ENCODE measurements around the gene PDHX. TPM values are rescaled to one million over a fixed set of nuclear protein-coding genes. Genes with fewer than 3 reads are reported as not detected.

The PDHX gene
- total RNA-seq, 6 experiments from 2014 or later = 37.4 to 47.0 (median 42.2) TPM

GRCh38 chr11:34987617-34988016, 71.2 kb downstream of the PDHX start:
- H3K36me3 Mint-ChIP-seq (ENCODE audit: low read depth) = peaks cover 51% of the 10 kb centered on the region
- no peaks in the 10 kb centered on the region for H3K9me3 Mint-ChIP-seq
- peak overlapping the region; percentile 80 for H3K27ac Mint-ChIP-seq
- DNase-seq = no peak
- peak overlapping the region; percentile 65; the same call in 1 of the 2 replicates for H3K4me3 Mint-ChIP-seq
- TF ChIP-seq CTCF (IDR thresholded peaks at IDR 0.05) = no peak
- peaks cover 35% of the 10 kb centered on the region for H3K4me1 Mint-ChIP-seq (ENCODE audit: low read depth)
- H3K27me3 Mint-ChIP-seq (ENCODE audit: insufficient read depth) = no peaks in the 10 kb centered on the region; the same call in 1 of the 2 replicates

GRCh38 chr11:34988294-34989255, 72.2 kb downstream of the PDHX start:
- H3K27ac Mint-ChIP-seq = peak overlapping the region; percentile 80
- H3K36me3 Mint-ChIP-seq (ENCODE audit: low read depth) = peaks cover 52% of the 10 kb centered on the region
- peaks cover 35% of the 10 kb centered on the region for H3K4me1 Mint-ChIP-seq (ENCODE audit: low read depth)

DNA sequence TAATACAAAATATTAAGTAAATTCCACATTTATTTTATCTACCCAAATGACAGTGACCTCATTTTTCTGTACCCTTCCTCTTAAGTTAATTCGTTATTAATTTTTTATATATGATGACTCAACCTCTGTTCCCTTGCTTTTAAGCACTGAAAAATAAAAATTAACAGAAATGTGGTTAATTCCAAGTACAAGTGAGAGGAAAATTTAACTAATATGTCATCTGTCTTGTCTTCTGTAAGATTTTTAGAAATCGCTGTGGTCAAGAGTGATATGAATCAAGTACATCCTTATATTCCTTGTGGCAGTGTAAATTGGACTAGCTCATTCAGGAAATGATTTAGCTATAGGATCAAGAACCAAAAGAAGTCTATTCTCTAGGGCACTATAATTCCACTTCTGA, 74.5 kb downstream of the PDHX start:
- H3K4me1 Mint-ChIP-seq (ENCODE audit: low read depth) = peaks cover 35% of the 10 kb centered on the region
- no peak overlapping the region for H3K4me3 Mint-ChIP-seq
- no peak overlapping the region for H3K27ac Mint-ChIP-seq
- no peak for TF ChIP-seq CTCF (IDR thresholded peaks at IDR 0.05)
- no peak for DNase-seq
- no peaks in the 10 kb centered on the region; the same call in 1 of the 2 replicates for H3K27me3 Mint-ChIP-seq (ENCODE audit: insufficient read depth)
- H3K9me3 Mint-ChIP-seq = no peaks in the 10 kb centered on the region
- H3K36me3 Mint-ChIP-seq (ENCODE audit: low read depth) = peaks cover 32% of the 10 kb centered on the region

More at GRCh38 chr11:34988294-34989255, 72.2 kb downstream of the PDHX start:
- Mint-ChIP-seq H3K9me3 (no peaks in the 10 kb centered on the region), H3K27me3 (ENCODE audit: insufficient read depth) (no peaks in the 10 kb centered on the region; the same call in 1 of the 2 replicates), H3K4me3 (peak overlapping the region; percentile 65)
- no peak for TF ChIP-seq CTCF (IDR thresholded peaks at IDR 0.05)
- peak; percentile 56 for DNase-seq

DNA sequence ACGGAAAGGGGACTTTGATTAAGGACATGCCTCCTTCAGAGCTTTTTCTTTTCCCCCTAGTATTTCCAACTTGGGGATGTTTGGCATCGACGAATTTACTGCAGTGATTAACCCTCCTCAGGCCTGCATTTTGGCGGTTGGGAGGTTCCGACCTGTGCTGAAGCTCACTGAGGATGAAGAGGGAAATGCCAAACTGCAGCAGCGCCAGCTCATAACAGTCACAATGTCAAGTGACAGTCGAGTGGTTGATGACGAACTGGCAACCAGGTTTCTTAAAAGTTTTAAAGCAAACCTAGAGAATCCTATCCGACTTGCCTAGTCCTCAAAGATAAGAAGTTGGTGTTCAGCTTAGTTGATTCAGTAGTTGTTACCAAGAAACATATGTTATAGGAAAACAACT, 78.4 kb downstream of the PDHX start:
- Mint-ChIP-seq H3K27me3 (ENCODE audit: insufficient read depth) (no peaks in the 10 kb centered on the region), H3K27ac (no peak overlapping the region), H3K36me3 (ENCODE audit: low read depth) (peaks cover 12% of the 10 kb centered on the region), H3K4me1 (ENCODE audit: low read depth) (peaks cover 27% of the 10 kb centered on the region), H3K9me3 (no peaks in the 10 kb centered on the region), H3K4me3 (no peak overlapping the region)
- DNase-seq = no peak
- no peak for TF ChIP-seq CTCF (IDR thresholded peaks at IDR 0.05)

- TF ChIP-seq CTCF (IDR thresholded peaks at IDR 0.05) = no peak
- H3K36me3 Mint-ChIP-seq (ENCODE audit: low read depth) = peaks cover 11% of the 10 kb centered on the region
- no peaks in the 10 kb centered on the region for H3K27me3 Mint-ChIP-seq (ENCODE audit: insufficient read depth)
- H3K4me1 Mint-ChIP-seq (ENCODE audit: low read depth) = peaks cover 38% of the 10 kb centered on the region
- no peaks in the 10 kb centered on the region for H3K9me3 Mint-ChIP-seq
- no peak overlapping the region for H3K4me3 Mint-ChIP-seq
- H3K27ac Mint-ChIP-seq = no peak overlapping the region
- no peak for DNase-seq
Measured at GRCh38 chr11:34996958-34997357, 80.5 kb downstream of the PDHX start.
